ENCODE data around the gene PIWIL1. TPM values are rescaled to one million over a fixed set of nuclear protein-coding genes. Genes with fewer than 3 reads are reported as not detected.

Gene PIWIL1
- total and polyA plus RNA-seq, 2 donors (not counting 3 experiments of a cell fraction or from before 2014, with no cell fraction given) = not detected

DNA sequence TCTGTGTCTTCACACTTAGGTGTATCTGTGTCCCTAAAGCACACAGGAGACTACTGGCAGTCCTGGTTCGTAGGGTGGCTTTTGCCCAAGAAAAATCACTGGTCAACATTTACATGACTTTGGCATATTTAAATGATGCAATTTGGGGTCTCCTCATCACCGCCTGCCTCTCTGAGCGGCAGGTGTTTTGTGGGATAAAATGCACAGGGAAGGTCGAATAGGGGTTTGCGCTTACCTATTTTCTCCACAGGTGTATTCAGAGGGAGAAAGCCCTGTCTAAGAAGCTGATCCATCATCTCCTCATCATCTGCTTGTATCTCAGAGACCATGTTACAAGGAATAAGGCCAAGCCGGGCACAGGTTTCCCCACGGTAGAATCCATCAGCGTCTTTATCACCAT lies 74.7 kb downstream of the PIWIL1 start:
- Histone ChIP-seq H2AFZ (ENCODE audit: low read depth, low read length) (no peak overlapping the region), H4K20me1 (replicated peaks; ENCODE audit: control insufficient read depth, extremely low read depth, insufficient read depth, low read length) (no peaks in the 10 kb centered on the region), H3K9me1 (replicated peaks; ENCODE audit: control insufficient read depth, extremely low read depth, insufficient read depth, low read length) (no peaks in the 10 kb centered on the region), H3K4me2 (ENCODE audit: insufficient read depth, low read length) (no peak overlapping the region), H3K36me3 (ENCODE audit: control insufficient read depth in 2 of 2, extremely low read depth in 1 of 2, insufficient read depth in 2 of 2, low read length in 2 of 2) (no peaks in the 10 kb centered on the region), H3K4me3 (replicated peaks in 1 of 3; ENCODE audit: insufficient read depth in 1 of 3, low read depth in 1 of 3, low read length in 3 of 3) (no peak overlapping the region), H3K79me2 (ENCODE audit: control insufficient read depth, insufficient read depth, low read length) (no peaks in the 10 kb centered on the region), H3K9me3 (replicated peaks; ENCODE audit: control insufficient read depth, insufficient read depth, low read length) (peaks cover 14% of the 10 kb centered on the region), H3K9ac (replicated peaks; ENCODE audit: extremely low read depth, insufficient read depth, low read length) (no peak overlapping the region), H3K27ac (ENCODE audit: insufficient read depth, low read depth, low read length) (no peak overlapping the region), H3K4me1 (ENCODE audit: control insufficient read depth, extremely low read depth, insufficient read depth, low read length) (no peaks in the 10 kb centered on the region), H3K27me3 (ENCODE audit: control insufficient read depth in 2 of 2, insufficient read depth in 2 of 2, low read length in 2 of 2) (no peaks in the 10 kb centered on the region)
- intact Hi-C loops (cut with micrococcal nuclease) (no loop called here), dilution Hi-C loops (cut with MboI; ENCODE audit: extremely low pct_ligation_motif_present, low sequenced_read_pairs) (no loop called here)
- BruUV-seq (replicated peaks) = no TSS peak
- ChIA-PET CTCF (no interaction called here), POLR2A (no interaction called here)
- TF ChIP-seq POLR2AphosphoS5 (IDR thresholded peaks at IDR 0.05; ENCODE audit: insufficient read depth, low read depth, low read length) (no peak), MYC (IDR thresholded peaks at IDR 0.05; ENCODE audit: low read depth, low read length) (no peak), JUN (IDR thresholded peaks at IDR 0.05; ENCODE audit: borderline replicate concordance, insufficient read depth, insufficient read length, low read depth) (no peak), POLR2A (IDR thresholded peaks at IDR 0.05; ENCODE audit: low read depth, low read length) (no peak), FOS (IDR thresholded peaks at IDR 0.05; ENCODE audit: borderline replicate concordance, insufficient read depth, low read length) (no peak), EZH2 (IDR thresholded peaks at IDR 0.05; ENCODE audit: borderline replicate concordance, low read depth, low read length, severe bottlenecking) (no peak), GATA2 (IDR thresholded peaks at IDR 0.05; ENCODE audit: insufficient read depth, insufficient read length, low read depth, low read length) (no peak)
- TF ChIP-seq, protein P1, sequence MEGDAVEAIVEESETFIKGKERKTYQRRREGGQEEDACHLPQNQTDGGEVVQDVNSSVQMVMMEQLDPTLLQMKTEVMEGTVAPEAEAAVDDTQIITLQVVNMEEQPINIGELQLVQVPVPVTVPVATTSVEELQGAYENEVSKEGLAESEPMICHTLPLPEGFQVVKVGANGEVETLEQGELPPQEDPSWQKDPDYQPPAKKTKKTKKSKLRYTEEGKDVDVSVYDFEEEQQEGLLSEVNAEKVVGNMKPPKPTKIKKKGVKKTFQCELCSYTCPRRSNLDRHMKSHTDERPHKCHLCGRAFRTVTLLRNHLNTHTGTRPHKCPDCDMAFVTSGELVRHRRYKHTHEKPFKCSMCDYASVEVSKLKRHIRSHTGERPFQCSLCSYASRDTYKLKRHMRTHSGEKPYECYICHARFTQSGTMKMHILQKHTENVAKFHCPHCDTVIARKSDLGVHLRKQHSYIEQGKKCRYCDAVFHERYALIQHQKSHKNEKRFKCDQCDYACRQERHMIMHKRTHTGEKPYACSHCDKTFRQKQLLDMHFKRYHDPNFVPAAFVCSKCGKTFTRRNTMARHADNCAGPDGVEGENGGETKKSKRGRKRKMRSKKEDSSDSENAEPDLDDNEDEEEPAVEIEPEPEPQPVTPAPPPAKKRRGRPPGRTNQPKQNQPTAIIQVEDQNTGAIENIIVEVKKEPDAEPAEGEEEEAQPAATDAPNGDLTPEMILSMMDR (IDR thresholded peaks at IDR 0.05; ENCODE audit: extremely low read depth in 1 of 2, insufficient read depth in 1 of 2, low read depth in 1 of 2, low read length in 2 of 2) = no peak
- TF ChIP-seq, protein P2, sequence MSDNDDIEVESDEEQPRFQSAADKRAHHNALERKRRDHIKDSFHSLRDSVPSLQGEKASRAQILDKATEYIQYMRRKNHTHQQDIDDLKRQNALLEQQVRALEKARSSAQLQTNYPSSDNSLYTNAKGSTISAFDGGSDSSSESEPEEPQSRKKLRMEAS (IDR thresholded peaks at IDR 0.05; ENCODE audit: insufficient read depth, insufficient read length) = no peak
- DNase-seq (ENCODE audit: low read depth, low spot score) = no peak
- no peak for FAIRE-seq

All from endothelial cell of umbilical vein (primary cell).